ENCODE measurements around the gene HGS. TPM values are rescaled to one million over a fixed set of nuclear protein-coding genes. Genes with fewer than 3 reads are reported as not detected.
A peak's percentile ranks its signal among the peaks of the same experiment; 100 is the strongest.

HGS gene
- total and polyA plus RNA-seq, 2 of the 13 experiments (the other 11 are each of a cell fraction or from before 2014, with no cell fraction given) = 73.3 to 78.1 TPM

- Histone ChIP-seq H2AFZ (ENCODE audit: low read length) (no peak within 1 kb of the TSS), H3K27me3 (ENCODE audit: control insufficient read depth in 1 of 2, insufficient read depth in 2 of 2, low read length in 2 of 2) (no peaks in the 10 kb centered on the region; a peak in 1 of 5 replicates), H3K4me2 (ENCODE audit: low read depth, low read length) (peak within 1 kb of the TSS; percentile 92), H3K9me3 (ENCODE audit: low read length) (no peaks in the 10 kb centered on the region), H3K4me3 (replicated peaks in 1 of 3; ENCODE audit: insufficient read depth in 1 of 3, low read depth in 2 of 3, low read length in 3 of 3) (peak within 1 kb of the TSS; percentile 86 to 98 (median 96)), H4K20me1 (ENCODE audit: insufficient read depth, low read length) (no peaks in the 10 kb centered on the region), H3K36me3 (replicated peaks in 1 of 2; ENCODE audit: control insufficient read depth in 1 of 2, insufficient read depth in 2 of 2, low read length in 2 of 2) (peaks cover 14 to 29% of the 10 kb centered on the region in 2 experiments), H3K9ac (ENCODE audit: insufficient read depth, low read depth, low read length) (peak within 1 kb of the TSS; percentile 92), H3K79me2 (ENCODE audit: insufficient read depth, low read length) (peaks cover 30% of the 10 kb centered on the region), H3K4me1 (ENCODE audit: insufficient read depth, low read length) (peaks cover 27% of the 10 kb centered on the region), H3K27ac (ENCODE audit: extremely low read length, insufficient read depth, low read length) (peak within 1 kb of the TSS; percentile 81)
- CTCF ChIA-PET (ENCODE audit: low intra/inter-chr PET ratio, low total read pairs) = no interaction called here
- WGBS (ENCODE audit: low lambda C conversion rate) = 0% methylated on average over 35 of the region's 96 CpGs
- intact Hi-C loops (cut with micrococcal nuclease; ENCODE audit: unreplicated experiment) (loop anchor here (2.0 to 5.0 kb wide), 2 partner anchors 30 to 36 kb away; partner anchors contain the start of genes MRPL12, NPLOC4 and TSPAN10), in situ Hi-C loops (cut with HindIII; ENCODE audit: extremely low pct_ligation_motif_present, low pct_unique_long_range_greater_than_20kb) (no loop called here)
- DNase-seq (ENCODE audit: low spot score) (peak; percentile 94), ATAC-seq (peak; percentile 97), FAIRE-seq (peak; percentile 96)
- POLR2A ChIA-PET = interaction anchor here (0.6 to 6.3 kb wide), 19 partner anchors 9 to 429 kb away, joined by 3 to 68 read pairs (median 5); partner anchors contain the start of genes ARL16, FAAP100, HGS and MCRIP1
- BruUV-seq (replicated peaks) = no TSS peak
- peak; percentile 76 for TF ChIP-seq ZNF143 (CRISPR knock-in tag; IDR thresholded peaks at IDR 0.05)
- peak; percentile 71; the same call in 1 of the 2 replicates for TF ChIP-seq NR0B2 (CRISPR knock-in tag; IDR thresholded peaks at IDR 0.05)
- TF ChIP-seq TCF7 (IDR thresholded peaks at IDR 0.05; ENCODE audit: low read depth) = no peak
- no peak for TF ChIP-seq ZXDC (CRISPR knock-in tag; IDR thresholded peaks at IDR 0.05)
- peak; percentile 31; the same call in 1 of the 2 replicates for TF ChIP-seq ZNF318 (CRISPR knock-in tag; IDR thresholded peaks at IDR 0.05)
- peak; percentile 66 for TF ChIP-seq ZBTB26 (CRISPR knock-in tag; IDR thresholded peaks at IDR 0.05; ENCODE audit: borderline replicate concordance)
- peak; percentile 42 for TF ChIP-seq ZBTB38 (CRISPR knock-in tag; IDR thresholded peaks at IDR 0.05)
Observed at GRCh38 chr17:81666342-81667191, 17.2 kb upstream of the HGS start, which contains the start of the genes CCDC137 and OXLD1. CCDC137 (plus strand) TSS chr17:81666737; CDS start chr17:81666767, 30 bp downstream. OXLD1 (minus strand) TSS chr17:81666605; CDS start chr17:81666577, 28 bp downstream.
